Measurements from ENCODE around the gene PRRC2B.

Gene PRRC2B

GRCh38 chr9:131473198-131473885 is 79.5 kb downstream of the PRRC2B start:
- no peak for DNase-seq (ENCODE audit: low spot score)

- no peak for DNase-seq (ENCODE audit: low spot score)
These were observed 80.0 kb downstream of the PRRC2B start for GRCh38 chr9:131473891-131474290.

GRCh38 chr9:131474711-131475110 is 80.8 kb downstream of the PRRC2B start:
- DNase-seq (ENCODE audit: low spot score): no peak

- no peak for DNase-seq (ENCODE audit: low spot score)
These were observed 81.4 kb downstream of the PRRC2B start for GRCh38 chr9:131475111-131475955.

- DNase-seq (ENCODE audit: low spot score): no peak
These were observed 82.3 kb downstream of the PRRC2B start for GRCh38 chr9:131475956-131476776.

- DNase-seq (ENCODE audit: low spot score): no peak
These were observed 83.0 kb downstream of the PRRC2B start for GRCh38 chr9:131476777-131477345.

GRCh38 chr9:131477367-131477766 is 83.5 kb downstream of the PRRC2B start:
- DNase-seq (ENCODE audit: low spot score): no peak

GRCh38 chr9:131477816-131478419 is 84.0 kb downstream of the PRRC2B start:
- no peak for DNase-seq (ENCODE audit: low spot score)

- peak; percentile 61 for DNase-seq (ENCODE audit: low spot score)
These were observed 84.6 kb downstream of the PRRC2B start for GRCh38 chr9:131478421-131478868.

GRCh38 chr9:131478911-131479310 is 85.0 kb downstream of the PRRC2B start:
- no peak for DNase-seq (ENCODE audit: low spot score)

GRCh38 chr9:131480258-131480657 is 86.4 kb downstream of the PRRC2B start:
- DNase-seq (ENCODE audit: low spot score): no peak

- DNase-seq (ENCODE audit: low spot score): no peak
These were observed 87.8 kb downstream of the PRRC2B start for GRCh38 chr9:131481441-131482342.

GRCh38 chr9:131482343-131483006 is 88.6 kb downstream of the PRRC2B start:
- DNase-seq (ENCODE audit: low spot score): no peak

GRCh38 chr9:131483319-131484050 is 89.6 kb downstream of the PRRC2B start:
- DNase-seq (ENCODE audit: low spot score): no peak

- DNase-seq (ENCODE audit: low spot score): no peak
These were observed 90.2 kb downstream of the PRRC2B start for GRCh38 chr9:131484051-131484445.

- no peak for DNase-seq (ENCODE audit: low spot score)
These were observed 90.8 kb downstream of the PRRC2B start for GRCh38 chr9:131484560-131485185.

GRCh38 chr9:131485206-131485605 is 91.3 kb downstream of the PRRC2B start:
- no peak for DNase-seq (ENCODE audit: low spot score)

- DNase-seq (ENCODE audit: low spot score): no peak
These were observed 92.0 kb downstream of the PRRC2B start for GRCh38 chr9:131485728-131486422.

All from HuH-7.5 (cell line).